Stimulated activated CD4-positive, alpha-beta T cell treated with anti-CD3 and anti-CD28 coated beads, Interleukin-1b, Interleukin-23, amount 100 ng/mL, for 1 hour (primary cell): ENCODE data around the gene LUZP4.
"Not testable (repeated sequence)": the region's sequence is repeated elsewhere in the genome, so short reads cannot be mapped to it uniquely, and the experiment has no call there.

ENCODE experiments used
- DNase-seq, 2 donors: peaks; one replicate each; pipeline ENCODE4 v3.0.0-alpha.2; 2020; ENCODE audit warnings: low read depth in 2 of 2

The LUZP4 gene

GRCh38 chrX:115337491-115338144 is 48.1 kb downstream of the LUZP4 start:
- DNase-seq, result no peak

DNA sequence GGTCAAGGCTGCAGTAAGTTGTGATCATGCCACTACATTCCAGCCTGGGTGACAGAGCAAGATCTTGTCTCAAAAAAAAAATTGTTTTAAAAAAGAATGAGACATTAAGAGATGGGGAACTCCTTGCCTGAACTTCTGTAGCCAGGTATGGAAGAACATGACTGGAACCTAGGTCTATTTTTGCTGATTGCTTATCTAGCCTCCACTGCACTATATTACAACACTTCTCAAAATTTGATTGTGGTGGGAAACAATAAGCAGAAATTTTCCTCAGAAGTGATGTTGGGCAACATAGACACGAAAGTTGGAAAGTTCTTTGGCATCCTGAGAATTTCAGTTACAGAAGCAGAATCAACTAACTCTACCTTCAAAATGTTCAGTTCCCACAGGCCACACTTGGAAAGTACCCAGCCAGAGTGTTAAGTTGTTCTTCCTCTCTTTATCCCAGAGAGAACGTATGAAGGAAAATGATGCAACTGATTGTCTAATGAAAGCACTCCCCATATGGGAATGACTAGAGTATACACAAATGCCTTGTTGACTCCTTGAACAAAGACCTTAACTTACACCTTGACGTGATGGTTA is 50.0 kb downstream of the LUZP4 start:
- no peak for DNase-seq

DNA sequence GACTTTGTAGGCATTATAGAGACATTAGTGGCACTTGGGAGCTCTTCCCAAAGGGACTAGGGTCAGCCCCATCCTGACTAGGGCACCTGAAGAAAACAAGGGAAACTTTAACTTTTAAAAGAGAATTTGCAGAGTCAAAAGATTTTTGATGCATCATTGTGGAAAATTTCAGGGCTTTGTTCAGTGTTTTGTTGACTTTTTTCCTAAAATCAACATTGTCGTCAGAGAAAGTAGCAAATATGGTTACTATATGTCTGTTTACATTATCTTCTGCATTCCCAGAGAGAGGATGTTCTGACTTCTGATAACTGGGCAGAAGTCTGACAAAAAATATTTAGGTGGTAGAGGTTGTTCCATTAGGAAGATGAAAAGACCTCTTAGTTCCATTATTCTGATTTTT is 51.9 kb downstream of the LUZP4 start:
- no peak for DNase-seq

DNA sequence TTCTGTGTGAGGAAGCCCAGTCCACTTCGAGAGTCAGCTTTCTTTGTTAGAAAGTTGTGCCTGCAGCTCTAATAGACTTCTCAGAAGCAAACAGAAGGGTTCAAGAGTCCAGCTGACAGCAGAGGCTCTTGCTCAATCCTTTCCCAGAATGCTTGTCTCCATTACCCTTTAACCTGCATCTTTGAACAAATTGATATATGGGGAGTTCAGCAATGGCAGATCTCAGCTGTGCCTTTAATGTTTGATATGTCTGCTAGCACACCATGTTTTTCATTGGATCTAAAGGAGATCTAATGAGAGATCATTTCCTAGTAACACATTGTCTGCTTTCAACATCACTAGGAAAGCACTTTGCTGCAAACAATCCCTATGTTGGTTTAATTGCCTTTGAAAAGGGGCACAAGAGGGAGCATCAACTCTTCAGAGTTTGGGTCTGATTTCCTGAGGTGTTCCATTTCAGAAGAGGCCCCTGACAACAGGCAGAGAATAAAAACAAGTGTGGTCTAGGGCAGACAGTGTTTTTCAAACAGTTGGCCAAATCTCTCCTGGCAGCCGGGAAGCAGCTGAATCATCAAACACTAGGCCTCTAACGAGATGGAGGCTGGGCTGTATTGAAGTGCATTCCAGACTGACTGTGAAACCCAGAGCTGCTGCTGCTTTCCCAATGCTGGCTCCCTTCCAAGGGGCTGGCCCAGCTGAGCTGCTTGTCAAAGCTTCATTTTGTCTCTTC is 55.5 kb downstream of the LUZP4 start:
- no peak for DNase-seq

DNA sequence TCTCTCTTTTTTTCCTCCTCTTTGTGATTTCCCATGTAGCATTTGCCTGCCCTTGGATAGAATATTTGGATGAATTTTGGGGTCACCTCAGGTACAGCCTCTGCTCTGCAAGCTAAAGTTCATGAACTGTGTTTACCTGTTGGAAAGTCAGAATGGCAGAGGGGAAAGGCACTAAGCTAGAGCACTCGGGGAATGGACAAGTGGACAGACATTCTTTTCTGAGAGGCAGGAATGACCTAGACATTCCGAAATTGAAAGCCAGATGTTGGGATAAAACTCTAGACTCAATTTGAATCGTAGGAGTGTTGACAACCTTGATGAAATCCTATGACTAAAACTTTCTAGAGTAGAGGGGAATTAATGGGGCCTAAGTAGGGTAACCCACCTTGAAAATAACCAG is 56.1 kb downstream of the LUZP4 start:
- DNase-seq, result no peak

GRCh38 chrX:115346738-115347137 is 57.2 kb downstream of the LUZP4 start:
- DNase-seq, result not testable (repeated sequence)

DNA sequence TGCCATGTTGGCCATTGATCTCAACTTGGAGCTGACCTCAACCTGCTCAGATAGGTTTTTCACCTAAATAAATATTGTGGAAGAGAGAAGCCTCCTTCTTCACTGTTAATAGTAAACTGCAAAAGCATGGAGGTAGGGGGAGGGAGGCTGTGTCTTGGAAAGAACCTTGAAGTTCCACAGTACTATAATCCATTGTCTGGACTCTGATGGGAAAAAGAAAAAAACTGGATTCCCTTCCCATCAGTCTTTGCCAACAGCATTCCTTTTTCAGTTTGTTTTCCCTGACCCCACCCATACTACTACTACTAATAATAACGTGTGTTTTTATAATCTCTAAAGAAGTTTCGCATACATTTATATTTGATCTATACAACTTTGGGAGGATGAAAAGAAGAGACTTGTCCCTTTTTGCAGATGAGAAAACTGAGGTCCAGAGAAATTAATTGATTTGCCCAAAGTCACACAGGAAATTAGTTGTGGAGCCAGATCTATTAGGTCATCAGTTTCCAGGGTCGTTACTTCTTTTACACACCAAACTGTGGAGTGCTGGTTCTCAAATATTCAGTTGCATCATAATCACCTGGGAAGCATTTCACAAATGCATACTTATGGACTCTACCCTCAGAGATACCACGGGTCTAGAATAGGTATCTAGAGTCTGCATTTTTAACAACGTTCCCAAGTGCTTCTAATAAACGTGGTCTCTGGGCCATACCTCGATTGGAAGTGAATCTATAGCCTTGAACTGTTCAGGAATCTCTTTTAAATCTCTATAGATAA is 59.1 kb downstream of the LUZP4 start:
- no peak for DNase-seq

DNA sequence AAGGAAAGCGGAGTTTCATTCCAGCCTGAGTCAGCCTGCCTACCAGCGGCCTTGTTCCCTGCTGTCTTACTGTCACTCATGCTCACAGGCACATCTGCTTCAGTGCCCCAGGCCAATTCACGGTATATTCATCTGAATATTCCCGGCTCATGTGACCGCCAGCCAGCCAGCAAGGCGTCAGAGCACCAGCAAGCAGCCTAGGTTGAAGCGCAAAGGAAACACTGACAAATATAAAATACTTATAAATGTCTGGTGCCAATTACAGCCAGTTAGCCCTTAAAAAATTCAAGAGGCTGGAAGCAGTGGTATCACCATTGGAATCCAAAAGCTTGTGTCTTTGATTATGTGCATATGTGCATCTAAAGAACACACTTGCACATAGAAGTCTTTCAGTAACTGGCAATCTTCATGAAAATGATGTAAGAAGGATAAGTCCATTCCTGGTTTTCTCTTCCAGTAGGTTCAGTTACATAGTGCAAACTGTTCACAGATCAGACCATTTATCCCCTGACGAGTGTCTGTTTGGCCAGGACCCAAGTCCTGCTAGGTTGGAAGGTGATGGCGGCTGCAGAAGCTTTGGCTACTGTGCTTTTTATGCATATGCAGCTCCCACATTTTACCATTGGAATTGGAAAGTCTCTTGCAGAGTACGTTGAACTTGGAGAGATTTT is 61.3 kb downstream of the LUZP4 start:
- DNase-seq, result no peak

- DNase-seq, result no peak
Observed at GRCh38 chrX:115356369-115356768, 66.9 kb downstream of the LUZP4 start.
